C4-2B (cell line): Measurements from ENCODE around the gene SHC1.
"Not testable (repeated sequence)": the region's sequence is repeated elsewhere in the genome, so short reads cannot be mapped to it uniquely, and the experiment has no call there.

Source experiments
- H3K27ac ChIP-seq: fragments of 450-650 bp; 2 replicates; pipeline ENCODE4 v1.5.1; 2017
- CTCF ChIP-seq: fragments of 450-650 bp; conservative IDR thresholded peaks from 2 replicates; pipeline ENCODE4 v1.5.1; 2017; ENCODE audit warnings: mild to moderate bottlenecking
- ZFX ChIP-seq: fragments of 450-650 bp; IDR thresholded peaks from 2 replicates; pipeline ENCODE4 v1.6.1; 2017

SHC1 gene

DNA sequence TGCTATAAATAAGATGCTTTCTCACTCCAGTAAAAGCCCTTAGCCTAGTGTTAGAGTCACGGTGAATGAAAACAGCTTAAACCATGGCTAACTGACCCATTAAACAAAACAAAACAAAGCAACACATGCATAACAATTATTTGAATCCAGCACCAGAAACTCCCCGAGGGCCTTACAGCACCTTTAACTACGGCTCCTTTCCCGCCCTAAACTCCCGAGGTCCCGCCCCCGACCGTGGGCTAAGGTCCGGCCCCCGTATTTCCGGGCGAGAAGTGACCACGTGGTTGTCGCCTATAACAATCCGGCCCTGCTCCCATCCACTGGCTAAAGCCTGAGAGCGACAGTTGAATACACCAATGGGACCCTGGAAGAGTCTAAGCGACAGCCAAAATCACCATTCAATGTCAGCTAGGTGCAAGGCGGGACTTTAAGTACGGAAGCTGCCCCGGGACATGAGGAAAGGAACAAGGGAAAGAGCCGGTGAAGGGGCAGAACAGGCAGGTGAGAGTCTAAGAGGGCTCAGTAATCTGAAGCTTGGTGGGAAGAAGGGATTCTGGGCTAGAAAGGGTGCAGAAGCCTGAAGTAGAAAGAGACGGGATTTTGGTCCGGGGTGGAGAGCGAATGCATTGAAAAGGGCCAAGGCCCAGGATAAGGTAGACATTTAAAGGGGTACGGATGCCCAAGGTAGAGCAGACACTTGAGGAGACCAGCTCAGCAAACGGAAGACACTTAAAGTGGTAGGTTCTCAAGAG, 12.5 kb upstream of the SHC1 start, which contains the start of gene FLAD1:
Gene FLAD1, plus strand, starts transcription at position 448 of the 752 bp plus-strand sequence. CDS start 351 bp downstream, outside the sequence.
- TF ChIP-seq CTCF: no peak
- TF ChIP-seq ZFX: no peak

GRCh38 chr1:154982341-154982740, 11.8 kb upstream of the SHC1 start:
- peak overlapping the region; percentile 82 for H3K27ac ChIP-seq
- TF ChIP-seq CTCF (no peak), ZFX (no peak)

More for the DNA sequence above, 12.5 kb upstream of the SHC1 start, which contains the start of gene FLAD1:
- H3K27ac ChIP-seq: peak within 1 kb of the TSS; percentile 82

DNA sequence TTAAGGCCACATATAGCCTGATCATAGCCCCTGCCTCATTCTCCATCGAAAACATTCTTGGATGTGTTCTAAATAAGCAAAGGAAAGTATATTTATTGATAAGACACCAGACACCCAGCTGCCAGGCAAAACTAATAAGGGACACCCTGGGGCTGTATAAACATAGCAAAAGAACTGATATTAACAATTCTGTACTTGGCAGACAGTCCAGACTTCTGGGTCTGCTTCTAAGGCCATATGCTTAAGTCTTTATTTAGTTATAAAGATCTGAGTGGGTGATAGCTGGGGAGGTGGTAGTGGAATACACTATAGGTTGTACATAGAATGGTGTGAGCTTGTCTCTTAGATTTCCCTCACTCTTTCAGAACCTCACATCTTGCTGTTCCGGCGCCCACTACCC, 7.8 kb upstream of the SHC1 start:
- TF ChIP-seq CTCF (no peak), ZFX (no peak)
- H3K27ac ChIP-seq: no peak overlapping the region

- not testable (repeated sequence) for H3K27ac ChIP-seq
Measured at GRCh38 chr1:154977762-154978161, 7.2 kb upstream of the SHC1 start.

DNA sequence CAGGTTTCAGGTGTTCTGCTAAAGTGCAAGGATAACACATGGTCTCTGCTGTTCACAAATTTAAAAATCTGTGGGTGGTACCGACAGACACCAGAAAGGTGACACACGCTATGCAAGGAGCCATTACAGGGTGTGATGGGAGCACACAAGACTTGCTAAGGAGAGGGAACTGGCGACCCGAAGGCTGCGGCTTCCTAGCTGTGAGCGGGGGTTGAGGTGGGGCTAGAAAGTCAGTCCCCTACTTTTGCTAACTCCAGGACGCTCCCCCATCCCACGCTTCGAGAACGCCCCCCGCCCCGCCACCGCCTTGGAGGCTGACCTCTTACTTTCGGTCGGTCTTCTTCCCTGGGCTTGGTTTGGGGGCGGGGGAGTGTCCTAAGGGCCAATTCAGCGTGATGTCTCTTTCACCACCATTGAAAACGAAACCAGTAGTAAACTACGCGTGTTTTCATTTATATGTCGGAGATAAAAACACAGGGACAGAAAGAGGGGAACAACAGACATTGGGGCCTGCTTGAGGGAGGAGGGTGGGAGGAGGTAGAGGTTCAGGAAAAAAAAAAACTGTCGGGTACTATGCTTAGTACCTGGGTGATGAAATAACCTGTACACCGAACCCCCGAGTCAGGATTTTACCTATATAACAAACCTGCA, 5.0 kb upstream of the SHC1 start:
- peak overlapping the region; percentile 84 for H3K27ac ChIP-seq
- TF ChIP-seq ZFX (no peak), CTCF (no peak)

- TF ChIP-seq CTCF (no peak), ZFX (no peak)
- peak overlapping the region; percentile 84 for H3K27ac ChIP-seq
Measured at GRCh38 chr1:154974808-154975408, 4.4 kb upstream of the SHC1 start.

GRCh38 chr1:154974102-154974807, 3.7 kb upstream of the SHC1 start, which contains the start of gene CKS1B:
Gene CKS1B, plus strand, starts transcription at chr1:154974681. Its CDS starts 65 bp downstream, at chr1:154974746.
- H3K27ac ChIP-seq: peak within 1 kb of the TSS; percentile 84
- TF ChIP-seq CTCF (no peak), ZFX (no peak)
